Inflammatory macrophage (primary cell): ENCODE results near the gene MYH1.

Source experiments
- DNase-seq, 2 donors: peaks; one replicate each; pipeline ENCODE4 v3.0.0-alpha.2; 2020 to 2022

Gene MYH1

DNA sequence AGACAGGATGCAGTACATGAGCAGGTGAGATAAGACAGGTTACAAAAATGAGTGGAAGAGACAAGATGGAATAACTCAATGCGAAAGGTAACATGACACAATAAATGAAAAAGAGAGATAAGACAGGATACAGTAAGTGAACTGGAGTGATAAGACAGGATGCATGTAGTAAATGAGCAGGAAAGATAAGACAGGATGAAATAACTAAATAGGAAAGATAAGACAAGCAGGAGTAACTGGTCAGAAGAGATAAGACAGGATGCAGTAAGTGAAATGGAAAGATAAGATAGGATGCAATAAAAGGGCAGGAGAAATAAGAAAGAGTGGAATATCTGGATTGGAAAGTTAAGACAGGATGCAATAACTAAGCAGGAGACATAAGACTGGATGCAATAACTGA is 40.6 kb downstream of the MYH1 start:
- no peak for DNase-seq

DNA sequence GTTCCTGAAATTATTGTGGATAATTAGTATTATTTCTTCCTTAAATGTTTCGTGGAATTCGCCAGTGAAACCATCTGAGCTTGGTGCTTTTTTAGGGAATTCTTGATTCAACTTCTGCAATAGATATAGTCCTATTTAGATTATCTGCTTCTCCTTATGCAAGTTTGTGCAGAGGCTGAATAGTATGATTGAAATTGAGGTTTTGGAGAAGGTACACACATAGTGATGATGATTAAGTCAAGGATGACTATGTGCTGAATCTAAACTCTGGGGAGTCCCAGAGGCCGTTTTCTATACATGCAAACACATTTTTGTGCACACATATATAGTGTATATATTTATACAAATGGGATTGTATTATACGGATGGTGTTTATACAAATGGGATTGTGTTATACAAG is 43.8 kb downstream of the MYH1 start:
- no peak for DNase-seq

GRCh38 chr17:10471858-10472257 is 46.5 kb downstream of the MYH1 start:
- DNase-seq: no peak

DNA sequence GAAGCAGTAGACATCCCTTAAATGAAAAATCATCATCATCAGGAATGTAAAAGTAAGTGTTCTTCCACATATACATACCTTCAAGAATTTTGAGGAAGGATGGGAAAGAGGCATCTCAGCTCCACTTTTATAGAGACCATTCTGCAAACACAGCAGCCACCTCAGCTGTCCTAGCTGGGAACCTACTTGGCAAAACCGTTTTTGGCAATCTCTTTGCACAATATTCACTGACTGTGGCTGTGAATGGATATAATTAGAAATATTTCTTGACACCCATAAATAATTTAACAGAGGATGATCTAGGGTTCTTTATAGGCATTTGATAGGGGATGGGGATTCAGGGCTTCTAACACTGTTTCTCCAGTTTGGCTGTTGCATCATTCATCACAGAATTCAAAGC is 48.9 kb downstream of the MYH1 start, which contains the start of gene MYH4:
Gene MYH4 (minus strand): TSS at position 101 of the 400 bp plus-strand sequence. CDS start 2,814 bp downstream, outside the sequence.
- no peak for DNase-seq

- DNase-seq: no peak
Observed at GRCh38 chr17:10463402-10463801, 54.9 kb downstream of the MYH1 start.

GRCh38 chr17:10460062-10460461 is 58.3 kb downstream of the MYH1 start:
- DNase-seq: no peak

GRCh38 chr17:10458701-10459100 is 59.6 kb downstream of the MYH1 start:
- DNase-seq: no peak

GRCh38 chr17:10457952-10458351 is 60.4 kb downstream of the MYH1 start:
- no peak for DNase-seq

- no peak for DNase-seq
Observed at GRCh38 chr17:10447026-10447931, 71.1 kb downstream of the MYH1 start.
